ENCODE data around the gene INTS11. TPM values are rescaled to one million over a fixed set of nuclear protein-coding genes. Genes with fewer than 3 reads are reported as not detected.

Gene INTS11
- total and polyA plus RNA-seq, 9 of the 15 experiments (the other 6 are each of a cell fraction or from before 2014, with no cell fraction given): 3.6 to 183 (median 110) TPM

- TF ChIP-seq THAP12 (CRISPR knock-in tag; IDR thresholded peaks at IDR 0.05) (0 out of 2 replicates have a peak, but pooled peaks have one; percentile 8), ZNF431 (CRISPR knock-in tag; IDR thresholded peaks at IDR 0.05) (no peak), SUPT5H (IDR thresholded peaks at IDR 0.05) (no peak), ATF2 (CRISPR knock-in tag; IDR thresholded peaks at IDR 0.05) (0 out of 2 replicates have a peak, but pooled peaks have one; percentile 11), ZBTB7A (IDR thresholded peaks at IDR 0.05; ENCODE audit: borderline replicate concordance, control insufficient read depth, low read depth, low read length) (peak; percentile 10; the same call in 1 of the 2 replicates)
Measured at GRCh38 chr1:1373815-1374588, 49.5 kb upstream of the INTS11 start (continued).

Measured in K562 (cell line).